ENCODE measurements around the gene CDKN2D. TPM values are rescaled to one million over a fixed set of nuclear protein-coding genes. Genes with fewer than 3 reads are reported as not detected.
"Not testable (repeated sequence)": the region's sequence is repeated elsewhere in the genome, so short reads cannot be mapped to it uniquely, and the experiment has no call there.

Gene CDKN2D
- total RNA-seq, 2 experiments from 2014 or later = 68.6 to 68.8 TPM

DNA sequence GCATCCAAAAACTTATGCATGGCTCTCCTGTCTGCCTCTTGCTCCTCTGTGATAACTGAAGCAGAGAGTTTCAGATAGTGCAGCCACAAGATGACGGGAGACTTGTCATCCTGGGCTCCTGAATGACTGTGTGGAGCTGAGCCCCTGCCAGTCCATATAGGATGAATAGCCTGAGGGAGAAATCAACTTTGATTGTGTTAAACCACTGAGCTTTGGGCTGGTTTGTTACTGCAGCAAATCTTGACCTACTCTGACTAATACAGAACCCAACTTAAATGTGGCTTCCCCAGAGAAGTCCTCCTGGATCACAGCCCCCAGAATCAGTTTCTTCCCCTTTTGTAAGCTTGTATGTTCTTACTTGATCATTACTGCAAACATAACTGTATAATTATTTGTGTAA lies 36.3 kb downstream of the CDKN2D start:
- Mint-ChIP-seq H3K9me3 (no peaks in the 10 kb centered on the region), H3K4me1 (ENCODE audit: low read depth) (no peaks in the 10 kb centered on the region), H3K36me3 (no peaks in the 10 kb centered on the region), H3K27me3 (peaks cover 10% of the 10 kb centered on the region), H3K4me3 (no peak overlapping the region), H3K27ac (no peak overlapping the region)
- intact Hi-C loops (cut with micrococcal nuclease) = no loop called here
- no peak for DNase-seq
- CTCF ChIA-PET = interaction anchor here (1.0 kb wide), 2 partner anchors 46 to 112 kb away, joined by 3 to 4 read pairs; no protein-coding TSS in a partner anchor
- POLR2A ChIA-PET = no interaction called here

DNA sequence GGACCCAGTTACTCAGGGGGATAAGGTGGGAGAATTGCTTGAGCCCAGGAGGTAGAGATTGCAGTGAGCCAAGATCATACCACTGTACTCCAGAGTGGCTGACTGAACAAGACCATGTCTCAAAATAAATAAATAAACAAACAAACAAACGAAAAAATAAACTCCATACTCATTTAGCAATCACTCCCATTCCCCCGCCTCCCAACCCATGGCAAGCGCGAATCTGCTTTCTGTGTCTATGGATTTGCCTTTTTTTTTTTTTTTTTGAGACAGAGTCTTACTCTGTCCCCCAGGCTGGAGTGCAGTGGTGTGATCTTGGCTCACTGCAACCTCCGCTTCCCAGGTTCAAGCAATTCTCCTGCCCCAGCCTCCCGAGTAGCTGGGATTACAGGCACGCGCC lies 41.9 kb downstream of the CDKN2D start:
- CTCF ChIA-PET = interaction anchor here (1.5 kb wide), 1 partner anchor 15 kb away, joined by 4 read pairs; no protein-coding TSS in a partner anchor
- DNase-seq; H3K27me3 Mint-ChIP-seq; H3K36me3 Mint-ChIP-seq; H3K27ac Mint-ChIP-seq; intact Hi-C loops (cut with micrococcal nuclease); H3K9me3 Mint-ChIP-seq; H3K4me3 Mint-ChIP-seq; POLR2A ChIA-PET; H3K4me1 Mint-ChIP-seq (ENCODE audit: low read depth): not testable (repeated sequence)

DNA sequence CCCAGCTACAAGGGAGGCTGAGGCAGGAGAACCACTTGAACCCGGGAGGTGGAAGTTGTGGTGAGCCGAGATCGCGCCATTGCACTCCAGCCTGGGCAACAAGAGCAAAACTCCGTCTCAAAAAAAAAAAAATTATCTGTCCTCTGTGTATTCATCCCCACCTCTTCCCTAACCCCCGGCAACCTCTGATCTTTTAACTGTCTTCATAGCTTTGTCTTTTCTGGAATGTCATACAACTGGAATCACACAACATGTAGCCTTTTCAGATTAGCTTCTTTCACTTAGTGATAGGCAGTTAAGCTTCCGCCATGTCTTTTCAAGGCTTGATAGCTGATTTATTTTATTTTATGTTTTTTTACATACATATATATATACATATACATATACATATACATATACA lies 43.1 kb downstream of the CDKN2D start:
- POLR2A ChIA-PET = no interaction called here
- CTCF ChIA-PET = interaction anchor here (0.7 to 1.5 kb wide), 3 partner anchors 13 to 17 kb away, joined by 3 to 4 read pairs (median 3); no protein-coding TSS in a partner anchor
- Mint-ChIP-seq H3K27me3 (no peaks in the 10 kb centered on the region), H3K4me3 (no peak overlapping the region), H3K4me1 (ENCODE audit: low read depth) (no peaks in the 10 kb centered on the region), H3K36me3 (no peaks in the 10 kb centered on the region), H3K27ac (no peak overlapping the region), H3K9me3 (no peaks in the 10 kb centered on the region)
- DNase-seq = no peak
- intact Hi-C loops (cut with micrococcal nuclease) = no loop called here

DNA sequence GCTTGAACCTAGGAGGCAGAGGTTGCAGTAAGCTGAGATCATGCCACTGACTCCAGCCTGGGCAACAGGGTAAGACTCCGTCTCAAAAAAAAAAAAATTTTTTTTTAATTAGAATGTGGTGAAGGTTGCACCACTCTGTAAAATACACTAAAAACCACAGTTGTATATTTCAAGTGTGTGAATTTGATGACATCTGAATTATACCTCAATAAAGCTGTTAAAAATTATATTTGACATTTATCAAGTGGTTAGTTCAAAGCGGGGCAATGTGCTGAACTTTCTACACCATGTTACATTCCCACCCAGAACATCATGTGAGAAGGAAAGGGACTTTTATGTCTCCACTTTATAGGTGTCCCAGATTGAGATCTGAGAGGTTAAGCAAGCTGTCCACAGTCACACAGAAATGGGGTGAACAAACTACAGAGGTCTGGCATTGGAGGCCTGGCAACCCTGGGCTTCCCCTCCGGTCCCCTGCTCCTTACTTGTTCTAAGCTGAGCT lies 45.6 kb downstream of the CDKN2D start:
- no peak overlapping the region for H3K27ac Mint-ChIP-seq
- peaks cover 12% of the 10 kb centered on the region for H3K4me1 Mint-ChIP-seq (ENCODE audit: low read depth)
- intact Hi-C loops (cut with micrococcal nuclease) = no loop called here
- no peak for DNase-seq
- CTCF ChIA-PET = interaction anchor here (1.1 to 1.8 kb wide), 2 partner anchors 30 to 88 kb away, joined by 4 to 5 read pairs; no protein-coding TSS in a partner anchor
- H3K9me3 Mint-ChIP-seq = no peaks in the 10 kb centered on the region
- POLR2A ChIA-PET = interaction anchor here (0.6 kb wide), 1 partner anchor 247 kb away, joined by 3 read pairs; no protein-coding TSS in a partner anchor
- no peaks in the 10 kb centered on the region for H3K36me3 Mint-ChIP-seq
- H3K27me3 Mint-ChIP-seq = peaks cover 17% of the 10 kb centered on the region
- H3K4me3 Mint-ChIP-seq = no peak overlapping the region

DNA sequence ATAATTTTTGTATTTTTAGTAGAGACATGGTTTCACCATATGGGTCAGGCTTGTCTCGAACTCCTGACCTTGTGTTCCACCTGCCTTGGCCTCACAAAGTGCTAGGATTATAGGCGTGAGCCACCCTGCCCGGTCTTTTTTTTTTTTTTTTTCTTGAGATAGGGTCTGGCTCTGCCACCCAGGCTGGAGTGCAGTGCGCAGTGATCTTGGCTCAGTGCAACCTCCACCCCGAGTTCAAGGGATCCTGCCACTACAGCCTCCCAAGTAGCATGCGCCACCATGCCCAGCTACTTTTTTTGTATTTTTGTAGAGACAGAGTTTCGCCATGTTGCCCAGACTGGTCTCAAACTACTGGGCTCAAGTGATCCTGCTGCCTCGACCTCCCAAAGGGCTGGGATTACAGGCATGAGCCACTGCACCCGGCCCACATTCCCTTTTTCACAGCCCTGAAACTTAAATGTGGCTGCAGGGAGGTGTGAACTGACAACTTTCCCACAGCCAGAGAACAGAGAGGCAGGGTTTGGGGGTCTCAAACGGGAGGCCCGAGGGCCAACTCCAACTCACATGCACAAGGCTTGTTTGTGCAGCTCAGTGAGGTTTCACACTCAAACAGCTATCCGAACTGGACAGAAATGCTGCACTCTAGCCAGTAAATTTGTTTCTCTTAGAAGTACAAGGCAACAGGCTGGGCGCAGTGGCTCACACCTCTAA lies 47.2 kb downstream of the CDKN2D start:
- POLR2A ChIA-PET = no interaction called here
- H3K4me3 Mint-ChIP-seq = no peak overlapping the region

DNA sequence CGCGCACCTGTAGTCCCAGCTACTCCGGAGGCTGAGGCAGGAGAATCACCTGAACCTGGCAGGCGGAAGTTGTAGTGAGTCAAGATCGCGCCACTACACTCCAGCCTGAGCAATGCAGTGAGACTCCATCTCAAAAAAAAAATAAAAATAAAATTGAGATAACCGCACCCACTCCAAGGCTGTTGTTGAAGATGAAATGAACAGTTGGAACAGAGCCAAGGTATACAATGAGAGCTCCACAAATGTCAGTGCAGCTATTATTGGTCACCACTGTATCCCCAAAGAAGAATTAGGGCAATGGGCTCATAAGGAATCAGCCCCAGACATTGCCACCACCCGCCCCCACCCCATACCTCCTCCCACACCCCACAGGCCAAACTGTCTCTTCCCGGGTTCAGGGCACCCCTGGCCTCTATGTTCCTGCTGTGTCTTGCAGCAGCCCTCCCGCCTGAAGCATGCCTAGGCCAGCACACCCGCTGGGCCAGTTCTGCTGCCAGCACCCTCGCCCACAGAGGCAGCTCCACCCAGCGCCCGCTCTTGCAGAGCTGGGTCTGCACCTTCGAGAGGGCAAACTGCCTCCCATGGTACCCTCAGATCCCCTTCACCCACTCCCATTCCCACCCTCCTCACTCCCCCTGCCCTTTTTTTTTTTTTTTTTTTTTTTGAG lies 48.0 kb downstream of the CDKN2D start:
- ChIA-PET CTCF (interaction anchor here (0.7 to 1.3 kb wide), 2 partner anchors 10 to 368 kb away, joined by 3 read pairs; no protein-coding TSS in a partner anchor), POLR2A (no interaction called here)
- H3K4me1 Mint-ChIP-seq (ENCODE audit: low read depth) = peaks cover 20% of the 10 kb centered on the region
- DNase-seq = no peak
- no peak overlapping the region for H3K27ac Mint-ChIP-seq
- H3K36me3 Mint-ChIP-seq = no peaks in the 10 kb centered on the region
- peaks cover 29% of the 10 kb centered on the region for H3K27me3 Mint-ChIP-seq
- no peaks in the 10 kb centered on the region for H3K9me3 Mint-ChIP-seq
- H3K4me3 Mint-ChIP-seq = no peak overlapping the region
- intact Hi-C loops (cut with micrococcal nuclease) = no loop called here

More for the DNA sequence above, 47.2 kb downstream of the CDKN2D start:
- Mint-ChIP-seq H3K27ac (no peak overlapping the region), H3K4me1 (ENCODE audit: low read depth) (peaks cover 19% of the 10 kb centered on the region), H3K36me3 (no peaks in the 10 kb centered on the region), H3K27me3 (peaks cover 24% of the 10 kb centered on the region), H3K9me3 (no peaks in the 10 kb centered on the region)
- CTCF ChIA-PET = interaction anchor here (1.3 kb wide), 1 partner anchor 11 kb away, joined by 3 read pairs; no protein-coding TSS in a partner anchor
- intact Hi-C loops (cut with micrococcal nuclease) = no loop called here
- DNase-seq = no peak

DNA sequence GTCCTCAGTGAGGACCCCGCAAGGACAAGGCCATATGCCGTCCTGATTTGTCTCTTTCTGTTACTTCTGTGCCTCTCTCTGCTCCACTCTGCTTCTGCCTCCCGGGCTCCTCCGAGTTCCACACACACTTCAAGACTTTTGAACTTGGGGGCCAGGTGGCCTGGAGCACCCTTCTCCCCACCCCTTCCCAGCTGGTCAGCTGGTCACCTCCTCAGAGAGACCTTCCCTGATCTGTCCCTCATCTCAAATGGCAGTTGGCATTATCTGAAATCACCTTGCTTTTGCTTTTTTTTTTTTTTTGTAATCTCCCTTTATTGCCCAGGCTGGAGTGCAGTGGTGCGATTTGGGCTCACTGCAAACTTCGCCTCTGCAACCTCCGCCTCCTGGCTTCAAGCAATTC lies 49.4 kb downstream of the CDKN2D start:
- no peak for DNase-seq

DNA sequence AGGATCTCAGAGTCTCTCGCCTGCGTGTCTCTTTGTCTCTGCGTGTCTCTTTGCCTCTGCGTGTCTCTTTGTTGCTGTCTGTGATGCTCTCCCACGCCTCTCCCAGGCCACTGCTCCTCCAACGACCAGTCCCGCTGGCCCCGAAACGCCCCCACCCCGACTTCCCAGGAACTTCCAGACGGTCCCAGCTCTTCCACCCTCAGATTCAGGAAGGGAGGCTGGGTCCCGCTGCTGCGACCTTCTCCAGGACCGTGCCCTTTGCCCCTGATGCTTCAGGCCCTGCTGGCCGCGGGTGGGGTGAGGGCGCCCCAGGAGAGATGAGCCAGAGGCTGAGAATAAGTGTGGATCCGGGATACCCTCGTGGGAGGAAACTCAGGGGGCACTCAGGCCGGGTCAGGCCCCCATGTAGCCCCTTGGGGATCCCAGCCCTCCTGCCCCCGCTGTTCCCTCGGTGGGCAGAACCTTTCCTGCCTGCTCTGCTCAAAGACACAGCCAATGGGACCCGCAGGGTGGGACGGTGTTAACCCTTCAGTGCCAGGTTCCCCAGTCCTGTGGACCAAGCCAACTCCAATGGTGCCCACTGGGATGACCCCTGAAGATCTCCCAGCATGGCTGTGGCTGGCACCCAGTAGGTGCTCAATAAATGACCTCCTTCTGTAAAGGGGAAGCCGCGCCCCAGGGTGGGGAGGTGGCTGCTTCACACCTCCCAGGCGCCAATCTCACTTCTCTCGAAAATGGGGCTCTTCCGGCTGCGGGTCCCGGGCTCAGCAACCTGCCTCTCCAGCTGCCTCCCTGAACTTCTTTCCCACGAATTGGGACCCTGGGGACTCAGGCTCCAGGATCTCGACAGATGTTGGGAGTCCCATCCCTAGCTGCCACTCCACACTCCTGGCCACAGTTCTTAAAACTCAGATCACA lies 50.1 kb downstream of the CDKN2D start:
- H3K4me1 Mint-ChIP-seq (ENCODE audit: low read depth) = peaks cover 22% of the 10 kb centered on the region
- H3K27ac Mint-ChIP-seq = no peak overlapping the region
- POLR2A ChIA-PET = interaction anchor here (0.6 kb wide), 1 partner anchor 122 kb away, joined by 3 read pairs; no protein-coding TSS in a partner anchor
- no peaks in the 10 kb centered on the region for H3K9me3 Mint-ChIP-seq
- peaks cover 45% of the 10 kb centered on the region for H3K27me3 Mint-ChIP-seq
- CTCF ChIA-PET = interaction anchor here (0.6 to 1.4 kb wide), 2 partner anchors 199 to 213 kb away, joined by 3 to 5 read pairs; partner anchors contain the start of gene DNM2
- no peak for DNase-seq
- no peak overlapping the region for H3K4me3 Mint-ChIP-seq
- no peaks in the 10 kb centered on the region for H3K36me3 Mint-ChIP-seq
- intact Hi-C loops (cut with micrococcal nuclease) = no loop called here

More for the DNA sequence above, 49.4 kb downstream of the CDKN2D start:
- ChIA-PET CTCF (interaction anchor here (1.0 kb wide), 1 partner anchor 11 kb away, joined by 3 read pairs; no protein-coding TSS in a partner anchor), POLR2A (no interaction called here)
- H3K27me3 Mint-ChIP-seq = peaks cover 41% of the 10 kb centered on the region
- H3K9me3 Mint-ChIP-seq = no peaks in the 10 kb centered on the region
- no peak overlapping the region for H3K4me3 Mint-ChIP-seq
- intact Hi-C loops (cut with micrococcal nuclease) = no loop called here
- no peak overlapping the region for H3K27ac Mint-ChIP-seq
- no peaks in the 10 kb centered on the region for H3K36me3 Mint-ChIP-seq
- H3K4me1 Mint-ChIP-seq (ENCODE audit: low read depth) = peaks cover 20% of the 10 kb centered on the region

DNA sequence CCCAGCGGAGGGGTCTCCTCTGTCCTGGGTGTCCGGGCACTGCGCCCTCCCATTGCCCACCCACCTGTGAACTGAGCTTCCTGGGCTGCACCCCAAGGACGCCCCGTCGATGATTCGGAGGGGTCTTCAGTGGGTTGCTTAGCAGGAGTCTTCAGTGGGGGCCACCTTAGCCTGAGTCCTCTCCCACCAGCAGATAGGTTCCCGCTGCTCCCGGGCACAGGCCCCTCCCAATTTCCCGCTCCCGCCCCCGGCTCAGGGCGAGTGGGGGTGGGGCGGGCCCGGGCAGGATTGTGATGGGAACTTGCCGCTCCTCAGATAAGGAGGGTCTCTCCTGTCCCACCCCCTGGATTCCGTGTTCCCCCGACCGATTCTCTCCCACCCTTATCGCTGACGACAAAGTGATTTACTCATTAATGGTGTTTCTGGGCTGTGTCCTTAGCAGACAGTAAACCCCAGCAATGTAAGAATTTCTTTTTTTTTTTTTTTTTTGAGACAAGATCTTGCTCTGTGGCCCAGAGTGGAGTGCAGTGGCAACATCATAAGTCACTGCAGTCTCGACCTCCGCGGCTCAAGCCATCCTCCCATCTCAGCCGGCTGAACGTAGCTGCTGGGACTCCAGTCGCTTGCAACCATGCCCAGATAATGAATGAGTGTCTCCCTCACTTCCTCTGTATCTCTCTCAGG lies 50.9 kb downstream of the CDKN2D start:
- CTCF ChIA-PET = interaction anchor here (1.3 to 2.6 kb wide), 4 partner anchors 10 to 200 kb away, joined by 3 to 8 read pairs (median 5); partner anchors contain the start of gene DNM2
- no peak overlapping the region for H3K27ac Mint-ChIP-seq
- H3K4me3 Mint-ChIP-seq = peak overlapping the region; percentile 27
- intact Hi-C loops (cut with micrococcal nuclease) = no loop called here
- H3K9me3 Mint-ChIP-seq = no peaks in the 10 kb centered on the region
- H3K4me1 Mint-ChIP-seq (ENCODE audit: low read depth) = peaks cover 22% of the 10 kb centered on the region
- DNase-seq = no peak
- POLR2A ChIA-PET = interaction anchor here (0.6 kb wide), 1 partner anchor 123 kb away, joined by 3 read pairs; no protein-coding TSS in a partner anchor
- H3K27me3 Mint-ChIP-seq = peaks cover 53% of the 10 kb centered on the region
- H3K36me3 Mint-ChIP-seq = no peaks in the 10 kb centered on the region

DNA sequence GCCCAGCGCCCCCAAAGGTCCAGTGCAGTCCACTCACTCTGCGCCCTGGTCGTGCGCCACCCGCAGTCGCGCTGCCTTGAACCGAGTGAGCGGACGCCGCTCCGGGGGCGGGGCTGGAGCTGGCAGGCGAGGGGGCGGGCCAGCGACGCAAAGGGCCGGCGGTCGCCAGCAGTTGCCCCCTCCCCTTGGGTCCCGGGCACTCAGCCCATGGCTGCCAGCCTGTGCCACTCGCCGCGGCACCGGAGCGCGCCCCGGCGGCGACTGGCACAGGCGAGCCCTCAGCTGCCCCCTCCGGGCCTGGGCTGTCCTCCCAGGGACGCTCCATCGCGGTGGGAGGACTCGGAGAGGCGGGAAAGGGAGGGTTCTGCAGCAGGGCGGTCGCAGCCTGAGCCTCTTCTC lies 51.4 kb downstream of the CDKN2D start, which contains the start of gene S1PR5:
Gene S1PR5, minus strand, starts transcription at position 87 of the 399 bp plus-strand sequence. CDS start 2,436 bp downstream, outside the sequence.
- Mint-ChIP-seq H3K27me3 (peaks cover 53% of the 10 kb centered on the region), H3K36me3 (no peaks in the 10 kb centered on the region), H3K4me1 (ENCODE audit: low read depth) (peaks cover 22% of the 10 kb centered on the region), H3K9me3 (no peaks in the 10 kb centered on the region), H3K27ac (peak within 1 kb of the TSS; percentile 6), H3K4me3 (peak within 1 kb of the TSS; percentile 27)
- DNase-seq = no peak
- intact Hi-C loops (cut with micrococcal nuclease) = no loop called here
- POLR2A ChIA-PET = no interaction called here
- CTCF ChIA-PET = interaction anchor here (1.3 to 2.6 kb wide), 4 partner anchors 9 to 200 kb away, joined by 3 to 8 read pairs (median 5); partner anchors contain the start of gene DNM2

Measured in activated CD4-positive, alpha-beta memory T cell treated with anti-CD3 and anti-CD28 coated beads for 36 hours (primary cell).